GM12892 (cell line): ENCODE results near the gene ETV3.
"Not testable (repeated sequence)": the region's sequence is repeated elsewhere in the genome, so short reads cannot be mapped to it uniquely, and the experiment has no call there.

Experiments
- POLR2A ChIP-seq: IDR thresholded peaks from 2 replicates; pipeline ENCODE4 v1.6.1; 2011; ENCODE audit warnings: low read depth, low read length, control low read depth
- POLR2AphosphoS5 ChIP-seq: IDR thresholded peaks from 2 replicates; pipeline ENCODE4 v1.6.1; 2011; ENCODE audit warnings: low read depth, low read length, control low read depth

DNA sequence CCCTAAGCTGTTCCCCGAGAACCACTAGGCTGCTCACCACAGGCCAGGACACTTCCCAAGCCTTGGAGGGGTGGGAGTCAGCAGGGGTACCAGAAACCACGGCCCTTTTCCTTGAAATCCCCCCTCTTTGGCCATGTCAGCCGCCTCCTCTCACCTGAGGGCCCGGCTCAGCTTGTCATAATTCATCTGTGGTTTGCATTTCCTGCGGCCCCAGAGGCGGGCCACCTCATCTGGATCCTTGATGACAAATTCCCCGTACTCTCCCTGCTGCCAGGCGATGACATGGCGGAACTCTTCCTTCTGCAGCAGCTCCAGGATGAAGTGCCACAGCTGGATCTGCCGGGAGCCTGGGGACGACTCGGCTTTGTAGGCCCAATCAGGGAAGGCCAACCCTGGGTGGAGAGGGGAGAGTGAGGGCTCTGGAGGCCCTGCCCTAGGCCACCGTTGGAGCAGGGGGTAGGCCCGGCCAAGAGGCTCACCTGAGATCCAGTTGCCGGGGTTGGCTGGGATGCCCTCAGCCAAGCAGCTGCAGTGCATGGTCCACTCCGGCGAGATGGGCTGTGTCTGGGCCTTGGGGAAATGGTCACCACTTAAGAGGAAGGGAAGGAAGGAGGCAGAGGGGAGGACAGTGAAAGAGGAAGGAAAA is 39.1 kb downstream of the ETV3 start:
- TF ChIP-seq POLR2A, POLR2AphosphoS5: not testable (repeated sequence)
